Skeletal muscle tissue (tissue), 4 donors: ENCODE measurements around the gene MEGF9. TPM values are rescaled to one million over a fixed set of nuclear protein-coding genes. Genes with fewer than 3 reads are reported as not detected.

Experiments used
- H3K27ac ChIP-seq: one replicate; pipeline ENCODE4 v1.7.0; 2013; ENCODE audit warnings: mild to moderate bottlenecking, low read depth, low read length, inconsistent platforms
- H3K27me3 ChIP-seq, 3 donors: one replicate each; pipeline ENCODE4 v1.7.0; 2013; ENCODE audit warnings: low read length in 3 of 3; ENCODE audit not compliant: control insufficient read depth in 3 of 3, insufficient read depth in 3 of 3
- H3K36me3 ChIP-seq, 3 donors: one replicate each; pipeline ENCODE4 v1.7.0; 2013; ENCODE audit warnings: low read length in 3 of 3; ENCODE audit not compliant: control insufficient read depth in 3 of 3, insufficient read depth in 3 of 3
- H3K4me1 ChIP-seq, 3 donors: one replicate each; pipeline ENCODE4 v1.7.0; 2013; ENCODE audit warnings: low read length in 3 of 3, mild to moderate bottlenecking in 3 of 3; ENCODE audit not compliant: control insufficient read depth in 3 of 3, insufficient read depth in 3 of 3
- H3K4me3 ChIP-seq, 3 donors: one replicate each; pipeline ENCODE4 v1.7.0; 2013; ENCODE audit warnings: low read length in 3 of 3
- H3K9ac ChIP-seq, 3 donors: one replicate each; pipeline ENCODE4 v1.7.0; 2013; ENCODE audit warnings: low read length in 3 of 3, mild to moderate bottlenecking in 3 of 3, moderate library complexity in 2 of 3, low read depth in 1 of 3
- H3K9me3 ChIP-seq, 3 donors: one replicate each; pipeline ENCODE4 v1.7.0; 2013; ENCODE audit warnings: low read length in 3 of 3; ENCODE audit not compliant: control insufficient read depth in 3 of 3
- total RNA-seq: library from RNA; depleted of rRNA; stranded (reverse); fragments of >200 nt; gene quantifications from one replicate; pipeline ENCODE4 v1.2.3, GENCODE V29; 2014
- donor health status: Osteomylitis.

The MEGF9 gene
- total RNA-seq, 1 donor from 2014 or later = 6.8 TPM

DNA sequence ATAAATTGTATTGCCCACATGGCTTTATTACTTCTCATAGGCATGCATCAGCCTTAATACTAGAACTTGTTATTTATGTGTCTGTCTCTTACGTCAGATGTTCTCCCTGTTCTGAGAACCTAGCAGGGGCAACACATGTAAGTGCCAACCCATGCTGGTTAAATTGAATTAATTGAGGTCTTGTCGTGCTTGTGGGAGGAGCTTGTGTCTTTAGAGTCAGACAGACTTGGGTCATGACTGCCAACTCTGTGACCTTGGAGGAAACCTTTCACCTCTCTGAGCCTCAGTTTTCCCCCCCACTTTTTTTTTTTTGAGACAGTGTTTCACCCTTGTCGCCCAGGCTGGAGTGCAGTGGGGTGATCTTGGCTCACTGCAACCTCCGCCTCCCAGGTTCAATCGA is 2.2 kb upstream of the MEGF9 start:
- no peak overlapping the region for H3K4me3 ChIP-seq
- no peak overlapping the region for H3K27ac ChIP-seq
- H3K27me3 ChIP-seq = no peaks in the 10 kb centered on the region
- no peaks in the 10 kb centered on the region for H3K36me3 ChIP-seq
- H3K4me1 ChIP-seq = peaks cover 20 to 27% (median 21%) of the 10 kb centered on the region in 3 donors
- no peak overlapping the region for H3K9ac ChIP-seq
- H3K9me3 ChIP-seq = no peaks in the 10 kb centered on the region

DNA sequence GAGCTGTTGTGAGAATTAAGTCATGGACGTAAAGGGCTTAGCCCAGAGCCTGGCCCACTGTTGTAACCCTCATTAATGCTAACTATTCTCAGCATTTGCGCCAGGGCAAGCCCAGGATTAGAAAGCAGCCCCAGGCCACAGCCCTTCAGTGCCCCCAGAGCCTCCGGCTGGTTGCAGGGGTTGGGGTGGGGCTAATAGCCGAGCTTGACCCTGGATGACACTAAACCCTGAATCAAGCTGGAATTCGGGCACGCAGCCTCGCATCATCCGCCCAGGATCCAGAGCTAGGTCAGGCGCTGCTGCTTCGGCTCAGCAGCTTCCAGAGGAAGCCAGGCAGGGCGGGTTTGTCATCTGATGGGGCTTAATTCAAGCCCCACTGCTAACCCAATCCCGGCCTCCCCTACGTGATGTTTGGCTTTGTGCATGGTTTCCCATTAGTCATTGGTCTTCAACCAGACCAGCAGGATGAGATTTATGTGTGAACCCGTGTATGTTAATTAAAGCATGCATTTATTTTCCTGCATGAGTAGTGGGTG is 1.2 kb upstream of the MEGF9 start:
- H3K9me3 ChIP-seq = no peaks in the 10 kb centered on the region
- peak overlapping the region; percentile 79 to 86 (median 86) for H3K4me3 ChIP-seq
- H3K9ac ChIP-seq = peak overlapping the region; percentile 65 to 83 (median 79)
- no peaks in the 10 kb centered on the region for H3K36me3 ChIP-seq
- peaks cover 20 to 33% (median 21%) of the 10 kb centered on the region in 3 donors for H3K4me1 ChIP-seq
- no peaks in the 10 kb centered on the region for H3K27me3 ChIP-seq
- peak overlapping the region; percentile 69 for H3K27ac ChIP-seq

DNA sequence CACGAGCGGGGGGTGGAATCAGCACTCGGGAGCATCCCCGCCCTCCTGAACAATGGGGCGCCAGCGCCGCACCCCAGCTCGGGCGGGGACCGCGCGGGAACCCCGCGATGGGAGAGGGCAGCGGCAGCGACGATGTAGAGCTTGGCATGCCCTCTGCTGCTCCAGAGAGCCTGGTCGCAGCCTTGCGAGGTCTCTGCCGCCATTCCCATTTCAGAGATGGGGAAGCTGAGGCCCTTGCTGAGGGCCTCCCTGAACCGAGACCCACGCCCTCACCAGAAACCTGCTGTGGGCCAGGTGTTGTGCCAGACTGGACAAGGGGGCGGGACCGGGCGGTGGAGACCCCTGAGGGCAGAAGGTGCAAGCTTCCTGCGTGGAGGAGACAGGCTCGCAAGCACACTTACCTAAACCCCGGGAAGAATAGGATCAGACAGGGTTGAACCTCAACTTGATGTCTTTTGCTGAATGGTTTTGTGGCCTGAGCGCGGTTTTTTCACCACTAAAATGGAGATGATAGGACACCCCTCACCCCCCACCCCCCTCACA is 647 bp upstream of the MEGF9 start:
- no peaks in the 10 kb centered on the region for H3K27me3 ChIP-seq
- H3K4me1 ChIP-seq = peaks cover 20 to 34% (median 21%) of the 10 kb centered on the region in 3 donors
- peak overlapping the region; percentile 79 to 86 (median 86) for H3K4me3 ChIP-seq
- H3K9ac ChIP-seq = peak overlapping the region; percentile 65 to 83 (median 79)
- H3K36me3 ChIP-seq = no peaks in the 10 kb centered on the region
- no peaks in the 10 kb centered on the region for H3K9me3 ChIP-seq
- peak overlapping the region; percentile 69 for H3K27ac ChIP-seq

DNA sequence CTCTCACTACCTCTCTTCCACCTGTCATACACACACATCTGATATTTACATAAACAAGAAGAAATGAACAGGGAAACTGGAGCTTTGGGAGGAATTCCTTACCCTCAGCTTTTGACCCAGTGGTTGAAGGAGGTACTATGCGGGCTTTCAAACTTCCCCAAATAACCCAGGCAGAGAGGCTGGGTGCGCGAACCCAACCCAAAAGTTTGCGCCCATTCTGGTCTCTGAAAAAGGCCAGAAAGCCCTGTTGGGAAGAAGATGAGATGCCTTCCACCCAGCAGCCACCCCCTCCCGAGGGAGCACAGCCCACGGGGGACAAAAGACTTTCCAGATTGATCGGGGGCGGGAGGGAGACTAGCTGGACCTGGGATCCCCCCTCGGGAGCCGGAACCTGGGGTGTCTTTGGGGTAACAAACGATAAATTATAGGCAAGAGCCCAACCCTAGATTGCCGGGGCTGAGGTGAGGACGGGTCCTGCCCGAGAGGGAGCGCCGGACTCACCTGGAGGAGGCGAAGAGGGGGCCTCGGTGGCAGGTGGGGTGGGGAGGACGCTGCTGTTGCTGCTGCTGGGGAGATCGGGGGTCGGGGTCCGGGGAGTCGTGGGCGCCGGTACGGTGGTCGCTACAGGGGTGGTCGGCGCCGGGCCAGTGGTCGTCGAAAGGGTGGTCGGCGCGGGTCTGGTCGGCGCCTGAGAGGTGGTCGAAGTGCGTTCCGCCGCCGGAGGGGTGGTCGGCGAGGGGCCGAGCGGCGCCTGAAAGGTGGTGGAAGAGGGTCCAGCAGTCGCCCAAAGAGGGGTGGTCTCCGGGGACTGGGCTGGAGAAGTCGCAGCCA is 798 bp downstream of the MEGF9 start:
- H3K27me3 ChIP-seq = no peaks in the 10 kb centered on the region
- H3K27ac ChIP-seq = peak overlapping the region; percentile 64
- H3K4me3 ChIP-seq = peak overlapping the region; percentile 82 to 86 (median 86)
- H3K9me3 ChIP-seq = no peaks in the 10 kb centered on the region
- no peaks in the 10 kb centered on the region for H3K36me3 ChIP-seq
- H3K9ac ChIP-seq = peak overlapping the region; percentile 70 to 79 (median 79)
- peaks cover 21 to 37% (median 24%) of the 10 kb centered on the region in 3 donors for H3K4me1 ChIP-seq

DNA sequence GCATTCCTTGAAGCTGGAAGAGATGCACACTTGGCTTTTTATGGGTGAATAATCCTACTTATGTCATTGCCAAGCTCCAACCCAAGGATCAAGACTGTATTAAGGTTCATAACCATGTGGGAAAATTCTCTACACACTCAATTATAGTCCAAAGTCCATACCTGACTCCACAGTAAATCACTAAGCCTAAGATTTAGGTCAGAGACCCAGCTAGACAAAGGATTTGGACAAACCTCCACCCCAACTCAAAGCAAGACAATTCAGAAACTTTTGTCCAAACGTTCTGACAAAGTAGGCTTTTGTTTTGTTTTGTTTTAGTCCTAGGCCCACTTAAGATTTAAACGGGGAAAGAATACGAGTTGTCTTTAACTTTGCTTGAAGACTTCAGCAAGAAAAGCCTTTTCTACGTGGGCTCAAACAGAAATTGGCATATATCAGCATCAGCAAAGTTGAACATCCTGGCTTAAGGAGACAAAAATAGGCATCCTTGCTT is 1.7 kb downstream of the MEGF9 start:
- H3K9me3 ChIP-seq = no peaks in the 10 kb centered on the region
- peak overlapping the region; percentile 27 for H3K27ac ChIP-seq
- peak overlapping the region; percentile 9 to 79 (median 70) for H3K9ac ChIP-seq
- H3K4me3 ChIP-seq = peak overlapping the region; percentile 82 to 86 (median 86)
- H3K4me1 ChIP-seq = peaks cover 21 to 37% (median 24%) of the 10 kb centered on the region in 3 donors
- no peaks in the 10 kb centered on the region for H3K36me3 ChIP-seq
- no peaks in the 10 kb centered on the region for H3K27me3 ChIP-seq

DNA sequence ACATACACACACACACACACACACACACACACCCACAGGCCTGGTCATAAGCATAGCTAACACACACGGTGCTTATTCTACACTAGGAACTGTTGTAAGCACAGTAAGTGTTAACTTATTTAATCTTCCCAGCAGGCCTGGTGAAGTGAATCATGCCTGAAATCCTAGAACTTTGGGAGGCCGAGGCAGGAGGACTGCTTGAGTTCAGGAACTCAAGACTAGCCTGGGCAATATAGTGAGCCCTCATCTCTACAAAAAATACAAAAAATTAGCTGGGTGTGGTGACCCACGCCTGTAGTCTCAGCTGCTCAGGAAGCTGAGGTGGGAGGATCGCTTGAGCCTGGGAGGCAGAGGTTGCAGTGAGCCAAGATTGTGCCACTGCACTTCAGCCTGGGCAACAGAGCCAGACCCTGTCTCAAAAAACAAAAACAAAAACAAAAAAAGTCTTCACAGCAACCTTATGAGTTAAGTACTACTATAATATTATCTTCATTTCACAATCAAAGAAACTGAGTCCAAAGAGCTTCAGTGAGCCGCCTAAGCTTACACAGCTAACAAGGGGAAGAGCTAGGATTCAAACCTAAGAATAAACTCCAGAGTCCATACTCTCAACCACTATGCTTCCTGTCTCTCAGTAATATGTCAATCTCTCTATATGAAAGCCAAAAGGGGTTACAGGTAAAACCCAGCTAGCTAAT is 2.3 kb downstream of the MEGF9 start:
- Histone ChIP-seq H3K4me3 (peak overlapping the region in 2 of 3 donors; percentile 82 to 86), H3K9me3 (no peaks in the 10 kb centered on the region), H3K9ac (peak overlapping the region; percentile 9 to 52 (median 48)), H3K27me3 (no peaks in the 10 kb centered on the region), H3K4me1 (peaks cover 21 to 37% (median 24%) of the 10 kb centered on the region in 3 donors), H3K36me3 (no peaks in the 10 kb centered on the region), H3K27ac (peak overlapping the region; percentile 27)

DNA sequence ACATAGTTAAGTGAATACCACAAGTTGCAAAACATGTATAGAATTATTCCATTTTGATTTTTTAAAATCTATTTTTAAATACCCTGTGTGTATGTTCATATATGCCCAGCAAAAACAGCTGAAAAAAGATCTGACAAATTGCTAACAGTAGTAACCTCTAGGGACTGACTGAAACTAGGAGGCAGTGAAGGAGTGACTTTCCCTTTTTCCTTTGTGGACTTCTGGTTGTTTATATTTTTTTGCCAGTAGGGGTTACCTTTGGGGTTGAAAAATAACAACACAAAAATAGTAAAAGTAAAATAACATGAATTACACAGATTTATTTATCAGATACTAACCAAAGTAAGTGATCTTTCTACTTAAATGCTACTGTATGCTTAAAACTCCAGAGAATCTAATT is 2.9 kb downstream of the MEGF9 start:
- H3K36me3 ChIP-seq = no peaks in the 10 kb centered on the region
- peak overlapping the region in 1 of 3 donors; percentile 30 for H3K4me3 ChIP-seq
- H3K9ac ChIP-seq = peak overlapping the region; percentile 48 to 78 (median 71)
- H3K4me1 ChIP-seq = peaks cover 21 to 37% (median 24%) of the 10 kb centered on the region in 3 donors
- peak overlapping the region; percentile 71 for H3K27ac ChIP-seq
- no peaks in the 10 kb centered on the region for H3K9me3 ChIP-seq
- no peaks in the 10 kb centered on the region for H3K27me3 ChIP-seq

DNA sequence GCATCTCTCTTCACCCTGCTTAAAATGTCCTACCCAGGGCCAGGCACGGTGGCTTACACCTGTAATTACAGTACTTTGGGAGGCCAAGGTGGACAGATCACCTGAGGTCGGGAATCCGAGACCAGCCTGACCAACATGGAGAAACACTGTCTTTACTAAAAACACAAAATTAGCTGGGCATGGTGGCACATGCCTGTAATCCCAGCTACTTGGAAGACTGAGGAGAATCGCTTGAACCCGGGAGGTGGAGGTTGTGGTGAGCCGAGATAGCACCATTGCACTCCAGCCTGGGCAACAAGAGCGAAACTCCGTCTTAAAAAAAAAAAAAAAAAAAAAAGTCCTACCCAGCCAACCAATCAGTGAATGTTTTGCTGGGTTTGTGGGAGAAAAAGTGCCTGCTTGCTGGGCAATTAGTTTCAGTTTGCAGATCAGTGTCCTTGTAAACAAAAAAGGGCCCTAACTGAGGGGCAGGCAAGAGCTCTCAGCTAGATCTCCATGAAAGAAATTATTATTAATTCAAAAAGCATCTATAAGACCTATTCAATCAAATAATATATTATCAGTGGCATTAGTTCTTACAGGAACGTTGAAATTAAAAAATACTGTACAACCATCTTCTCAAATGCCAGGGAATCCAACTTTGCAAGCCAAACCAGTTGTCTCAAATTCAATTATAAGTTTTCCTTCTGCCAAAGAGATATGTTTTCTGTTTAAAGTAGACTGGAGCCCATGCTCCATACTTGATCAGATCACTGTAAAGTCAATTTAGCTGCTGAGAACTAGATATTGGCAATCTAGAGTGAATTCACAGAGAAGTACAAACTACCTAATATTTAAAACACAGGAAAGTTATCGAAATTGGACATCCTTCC is 3.9 kb downstream of the MEGF9 start:
- H3K9me3 ChIP-seq = no peaks in the 10 kb centered on the region
- no peaks in the 10 kb centered on the region for H3K36me3 ChIP-seq
- H3K4me3 ChIP-seq = peak overlapping the region; percentile 63 to 76 (median 68)
- H3K27ac ChIP-seq = peak overlapping the region; percentile 71
- peaks cover 19 to 35% (median 21%) of the 10 kb centered on the region in 3 donors for H3K4me1 ChIP-seq
- H3K27me3 ChIP-seq = no peaks in the 10 kb centered on the region
- peak overlapping the region; percentile 71 to 81 (median 78) for H3K9ac ChIP-seq
